PC-9 (cell line): ENCODE results near the gene EHMT1.

Source experiments
- CTCF ChIP-seq: fragments of 200-600 bp; sonication (generic); conservative IDR thresholded peaks from 2 replicates; pipeline ENCODE4 v1.6.1; 2017; ENCODE audit warnings: mixed run types, antibody characterized with exemption, mild to moderate bottlenecking, moderate library complexity
- EZH2 ChIP-seq: fragments of 200-600 bp; sonication (generic); IDR thresholded peaks from 2 replicates; pipeline ENCODE4 v1.8.0; 2017; ENCODE audit warnings: antibody characterized with exemption, low read depth

DNA sequence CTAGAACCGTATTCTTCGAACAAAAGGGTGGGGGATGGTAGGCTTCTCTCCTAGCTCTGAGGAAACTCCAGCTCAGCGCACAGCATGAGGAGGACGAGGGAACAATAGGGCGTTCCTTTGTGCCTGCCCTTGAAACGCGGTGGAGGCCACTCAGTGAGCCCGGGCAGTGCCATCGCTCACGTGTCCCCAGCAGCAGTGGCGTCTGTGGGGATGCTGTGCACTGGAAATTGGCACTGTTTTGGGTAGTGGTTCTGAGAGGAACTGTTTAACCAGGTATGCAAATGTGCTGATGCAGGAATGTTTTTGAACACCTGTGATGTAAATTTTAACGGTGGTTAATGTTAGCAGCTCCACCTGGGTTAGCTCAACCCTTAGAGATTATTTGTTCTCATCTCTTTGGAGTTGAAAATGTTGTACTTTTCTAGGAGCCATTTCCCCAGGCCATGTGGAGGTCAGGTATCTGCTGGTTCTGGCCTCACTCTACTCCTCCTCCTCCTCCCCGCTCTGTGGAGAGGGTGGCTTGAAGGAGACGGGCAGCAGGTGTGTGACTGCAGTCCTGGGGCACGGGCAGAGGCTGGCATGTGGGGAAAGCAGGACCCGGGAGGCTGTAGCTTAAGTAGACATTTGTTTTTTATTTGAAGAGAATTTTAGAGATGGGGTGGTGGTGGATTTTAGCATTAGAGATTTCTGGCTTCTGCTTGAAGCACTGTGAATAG lies 48.3 kb downstream of the EHMT1 start:
- TF ChIP-seq CTCF (no peak), EZH2 (no peak)
